Fibroblast of villous mesenchyme (primary cell): ENCODE measurements around the gene CREB3. TPM values are rescaled to one million over a fixed set of nuclear protein-coding genes. Genes with fewer than 3 reads are reported as not detected.
A peak's percentile ranks its signal among the peaks of the same experiment; 100 is the strongest.

ENCODE experiments used
- DNase-seq: peaks from one replicate; pipeline ENCODE4 v3.0.0-alpha.2; 2010; ENCODE audit warnings: low read depth
- H3K4me3 ChIP-seq: 2 replicates; pipeline ENCODE4 v1.5.1; 2011; ENCODE audit warnings: low read depth, mild to moderate bottlenecking, low read length
- total RNA-seq: library from RNA; depleted of rRNA; stranded (reverse); fragments of >200 nt; gene quantifications from 2 replicates; pipeline ENCODE4 v1.2.3, GENCODE V29; 2012
- TF ChIP-seq, protein P1 (sequence below): IDR thresholded peaks from 2 replicates; pipeline ENCODE4 v1.5.1; 2012; ENCODE audit warnings: low read depth, mild to moderate bottlenecking, low read length; ENCODE audit not compliant: insufficient read depth

The CREB3 gene
- total RNA-seq, 1 donor, result 126 TPM

GRCh38 chr9:35687972-35688557 lies 44.4 kb upstream of the CREB3 start:
- DNase-seq, result no peak
- H3K4me3 ChIP-seq, result peak overlapping the region; percentile 92
- TF ChIP-seq, protein P1, sequence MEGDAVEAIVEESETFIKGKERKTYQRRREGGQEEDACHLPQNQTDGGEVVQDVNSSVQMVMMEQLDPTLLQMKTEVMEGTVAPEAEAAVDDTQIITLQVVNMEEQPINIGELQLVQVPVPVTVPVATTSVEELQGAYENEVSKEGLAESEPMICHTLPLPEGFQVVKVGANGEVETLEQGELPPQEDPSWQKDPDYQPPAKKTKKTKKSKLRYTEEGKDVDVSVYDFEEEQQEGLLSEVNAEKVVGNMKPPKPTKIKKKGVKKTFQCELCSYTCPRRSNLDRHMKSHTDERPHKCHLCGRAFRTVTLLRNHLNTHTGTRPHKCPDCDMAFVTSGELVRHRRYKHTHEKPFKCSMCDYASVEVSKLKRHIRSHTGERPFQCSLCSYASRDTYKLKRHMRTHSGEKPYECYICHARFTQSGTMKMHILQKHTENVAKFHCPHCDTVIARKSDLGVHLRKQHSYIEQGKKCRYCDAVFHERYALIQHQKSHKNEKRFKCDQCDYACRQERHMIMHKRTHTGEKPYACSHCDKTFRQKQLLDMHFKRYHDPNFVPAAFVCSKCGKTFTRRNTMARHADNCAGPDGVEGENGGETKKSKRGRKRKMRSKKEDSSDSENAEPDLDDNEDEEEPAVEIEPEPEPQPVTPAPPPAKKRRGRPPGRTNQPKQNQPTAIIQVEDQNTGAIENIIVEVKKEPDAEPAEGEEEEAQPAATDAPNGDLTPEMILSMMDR, result no peak

- H3K4me3 ChIP-seq, result peak overlapping the region; percentile 92
- peak; percentile 65 for DNase-seq
- TF ChIP-seq, protein P1, result no peak
Observed at GRCh38 chr9:35688558-35689541, 43.6 kb upstream of the CREB3 start.

DNA sequence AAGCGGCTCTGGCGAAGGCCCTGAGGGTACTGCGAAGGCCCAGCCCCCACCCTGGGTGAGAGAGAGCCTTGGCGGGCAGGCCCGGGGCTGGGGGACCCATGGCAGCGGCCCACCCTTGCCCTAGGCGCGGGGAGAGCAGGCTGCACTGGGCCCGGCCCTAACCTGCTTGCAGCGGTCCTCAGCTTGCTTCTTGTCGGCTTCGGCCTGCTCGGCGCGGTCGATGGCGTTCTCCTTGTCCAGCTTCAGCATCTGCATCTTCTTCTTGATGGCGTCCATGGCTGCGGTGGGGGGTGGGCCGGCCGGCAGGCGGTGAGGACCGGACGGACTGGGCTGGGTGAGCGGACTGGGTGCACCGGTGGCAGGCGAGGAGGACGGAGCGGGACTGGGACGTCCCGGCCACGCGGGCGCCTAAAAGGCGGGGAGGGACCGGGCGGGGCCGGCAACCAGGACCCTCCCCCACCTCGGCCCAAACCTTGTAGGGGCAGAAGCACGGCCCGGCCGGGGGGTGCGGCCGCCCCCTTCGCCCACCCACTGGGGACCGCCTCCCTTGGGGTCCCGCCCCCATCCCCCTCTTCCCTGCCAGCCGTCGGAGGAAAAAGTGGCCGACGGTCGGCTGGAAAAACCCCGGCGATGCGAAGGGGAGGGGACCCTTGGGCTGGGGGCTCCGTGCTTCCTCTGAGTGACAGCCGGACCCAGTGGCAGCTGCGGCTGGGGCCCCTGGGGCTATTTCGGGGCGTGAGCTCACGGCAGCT lies 42.7 kb upstream of the CREB3 start, which contains the start of gene TPM2:
TSS of gene TPM2 (minus strand) at position 384 of the 752 bp plus-strand sequence. CDS start at position 276, 108 bp downstream.
- DNase-seq, result peak; percentile 89
- TF ChIP-seq, protein P1, result no peak
- H3K4me3 ChIP-seq, result peak within 1 kb of the TSS; percentile 92

- TF ChIP-seq, protein P1, result no peak
- peak overlapping the region; percentile 92 for H3K4me3 ChIP-seq
- no peak for DNase-seq
Observed at GRCh38 chr9:35690294-35690613, 42.2 kb upstream of the CREB3 start.

- peak overlapping the region; percentile 92 for H3K4me3 ChIP-seq
- peak; percentile 84 for DNase-seq
- TF ChIP-seq, protein P1, result no peak
Observed at GRCh38 chr9:35690614-35691333, 41.7 kb upstream of the CREB3 start.

GRCh38 chr9:35691334-35691650 lies 41.2 kb upstream of the CREB3 start:
- DNase-seq, result no peak
- peak overlapping the region; percentile 92 for H3K4me3 ChIP-seq
- TF ChIP-seq, protein P1, result no peak
